Activated T-helper 1 cell treated with anti-CD3 and anti-CD28 coated beads, Interleukin-12 subunit alpha, Interleukin-12 subunit beta, Interleukin-2, Interleukin-4 antibody, amounts not matched to agents 30 ng/mL and 10 ng/mL and 1 ng/mL, durations not matched to agents 14 hours and 24 hours and 36 hours (primary cell): ENCODE measurements around the gene HCN4. TPM values are rescaled to one million over a fixed set of nuclear protein-coding genes. Genes with fewer than 3 reads are reported as not detected.

Source experiments
- DNase-seq: peaks from one replicate; pipeline ENCODE4 v3.0.0; 2021; ENCODE audit warnings: low spot score
- H3K27ac Mint-ChIP-seq: one replicate; pipeline ENCODE4 v1.8.0; 2021; ENCODE audit warnings: mild to moderate bottlenecking, mixed read lengths
- H3K27me3 Mint-ChIP-seq: one replicate; pipeline ENCODE4 v1.8.0; 2022; ENCODE audit warnings: mild to moderate bottlenecking, moderate library complexity, mixed read lengths; ENCODE audit not compliant: insufficient read depth
- H3K36me3 Mint-ChIP-seq: one replicate; pipeline ENCODE4 v1.8.0; 2021; ENCODE audit warnings: low read depth, mixed read lengths
- H3K4me1 Mint-ChIP-seq: one replicate; pipeline ENCODE4 v1.8.0; 2021; ENCODE audit warnings: low read depth, mixed read lengths
- H3K4me3 Mint-ChIP-seq: one replicate; pipeline ENCODE4 v1.8.0; 2021; ENCODE audit warnings: mild to moderate bottlenecking, moderate library complexity, mixed read lengths
- H3K9me3 Mint-ChIP-seq: one replicate; pipeline ENCODE4 v1.8.0; 2021; ENCODE audit warnings: mixed read lengths
- intact Hi-C: fragments of 100-400 bp; cut with micrococcal nuclease; formaldehyde crosslinking; loops from one replicate; pipeline ENCODE4 v1.15.1; 2024
- total RNA-seq: library from RNA; stranded (reverse); gene quantifications from 2 replicates; pipeline ENCODE4 v1.2.3, GENCODE V29; 2022

The HCN4 gene
- total RNA-seq, 1 donor from 2014 or later: not detected

- Mint-ChIP-seq H3K27ac (no peak overlapping the region), H3K4me1 (peaks cover 11% of the 10 kb centered on the region), H3K9me3 (no peaks in the 10 kb centered on the region), H3K27me3 (peaks cover 6% of the 10 kb centered on the region), H3K36me3 (no peaks in the 10 kb centered on the region), H3K4me3 (no peak overlapping the region)
- intact Hi-C loops: no loop called here
- no peak for DNase-seq
These were observed 44.1 kb downstream of the HCN4 start for GRCh38 chr15:73324496-73325170.

GRCh38 chr15:73323956-73324355, 44.8 kb downstream of the HCN4 start:
- H3K4me1 Mint-ChIP-seq: peaks cover 11% of the 10 kb centered on the region
- intact Hi-C loops: no loop called here
- H3K36me3 Mint-ChIP-seq: no peaks in the 10 kb centered on the region
- peaks cover 6% of the 10 kb centered on the region for H3K27me3 Mint-ChIP-seq
- H3K27ac Mint-ChIP-seq: no peak overlapping the region
- no peaks in the 10 kb centered on the region for H3K9me3 Mint-ChIP-seq
- H3K4me3 Mint-ChIP-seq: no peak overlapping the region
- DNase-seq: no peak

GRCh38 chr15:73323374-73323955, 45.3 kb downstream of the HCN4 start:
- no peaks in the 10 kb centered on the region for H3K9me3 Mint-ChIP-seq
- H3K27ac Mint-ChIP-seq: no peak overlapping the region
- intact Hi-C loops: no loop called here
- H3K4me3 Mint-ChIP-seq: no peak overlapping the region
- peaks cover 11% of the 10 kb centered on the region for H3K4me1 Mint-ChIP-seq
- peaks cover 6% of the 10 kb centered on the region for H3K27me3 Mint-ChIP-seq
- no peak for DNase-seq
- H3K36me3 Mint-ChIP-seq: no peaks in the 10 kb centered on the region

- no peaks in the 10 kb centered on the region for H3K9me3 Mint-ChIP-seq
- H3K4me1 Mint-ChIP-seq: peaks cover 11% of the 10 kb centered on the region
- no peak for DNase-seq
- H3K4me3 Mint-ChIP-seq: no peak overlapping the region
- peaks cover 13% of the 10 kb centered on the region for H3K27me3 Mint-ChIP-seq
- H3K27ac Mint-ChIP-seq: no peak overlapping the region
- intact Hi-C loops: no loop called here
- no peaks in the 10 kb centered on the region for H3K36me3 Mint-ChIP-seq
These were observed 45.9 kb downstream of the HCN4 start for GRCh38 chr15:73322665-73323373.

GRCh38 chr15:73321496-73322450, 47.0 kb downstream of the HCN4 start:
- Mint-ChIP-seq H3K9me3 (no peaks in the 10 kb centered on the region), H3K4me1 (peaks cover 11% of the 10 kb centered on the region), H3K27me3 (peaks cover 18% of the 10 kb centered on the region), H3K27ac (no peak overlapping the region), H3K4me3 (no peak overlapping the region), H3K36me3 (no peaks in the 10 kb centered on the region)
- no peak for DNase-seq
- intact Hi-C loops: no loop called here

GRCh38 chr15:73320619-73321180, 48.1 kb downstream of the HCN4 start:
- DNase-seq: no peak
- intact Hi-C loops: no loop called here
- Mint-ChIP-seq H3K4me3 (no peak overlapping the region), H3K27me3 (peaks cover 16% of the 10 kb centered on the region), H3K36me3 (no peaks in the 10 kb centered on the region), H3K4me1 (peaks cover 3% of the 10 kb centered on the region), H3K9me3 (no peaks in the 10 kb centered on the region), H3K27ac (no peak overlapping the region)

GRCh38 chr15:73319460-73320245, 49.1 kb downstream of the HCN4 start:
- Mint-ChIP-seq H3K27ac (no peak overlapping the region), H3K36me3 (no peaks in the 10 kb centered on the region), H3K4me3 (no peak overlapping the region), H3K27me3 (peaks cover 22% of the 10 kb centered on the region), H3K9me3 (no peaks in the 10 kb centered on the region), H3K4me1 (no peaks in the 10 kb centered on the region)
- intact Hi-C loops: no loop called here
- DNase-seq: no peak

GRCh38 chr15:73318463-73319351, 50.1 kb downstream of the HCN4 start:
- intact Hi-C loops: no loop called here
- no peak overlapping the region for H3K4me3 Mint-ChIP-seq
- no peaks in the 10 kb centered on the region for H3K36me3 Mint-ChIP-seq
- H3K9me3 Mint-ChIP-seq: no peaks in the 10 kb centered on the region
- no peaks in the 10 kb centered on the region for H3K4me1 Mint-ChIP-seq
- peaks cover 27% of the 10 kb centered on the region for H3K27me3 Mint-ChIP-seq
- no peak overlapping the region for H3K27ac Mint-ChIP-seq
- no peak for DNase-seq

- Mint-ChIP-seq H3K4me1 (no peaks in the 10 kb centered on the region), H3K27ac (no peak overlapping the region), H3K9me3 (no peaks in the 10 kb centered on the region), H3K36me3 (no peaks in the 10 kb centered on the region), H3K27me3 (peaks cover 27% of the 10 kb centered on the region), H3K4me3 (no peak overlapping the region)
- intact Hi-C loops: no loop called here
- DNase-seq: no peak
These were observed 50.9 kb downstream of the HCN4 start for GRCh38 chr15:73317651-73318462.

GRCh38 chr15:73313861-73314260, 54.9 kb downstream of the HCN4 start:
- peaks cover 26% of the 10 kb centered on the region for H3K27me3 Mint-ChIP-seq
- no peak overlapping the region for H3K27ac Mint-ChIP-seq
- H3K4me3 Mint-ChIP-seq: no peak overlapping the region
- intact Hi-C loops: no loop called here
- H3K9me3 Mint-ChIP-seq: no peaks in the 10 kb centered on the region
- no peaks in the 10 kb centered on the region for H3K36me3 Mint-ChIP-seq
- no peak for DNase-seq
- H3K4me1 Mint-ChIP-seq: no peaks in the 10 kb centered on the region
